ENCODE results near the gene EPS8L2. TPM values are rescaled to one million over a fixed set of nuclear protein-coding genes. Genes with fewer than 3 reads are reported as not detected.

Gene EPS8L2
- total and polyA plus RNA-seq, 10 donors, result 4.2 to 14.7 (median 7.3) TPM

- DNase-seq, result peak; percentile 81
- TF ChIP-seq POLR2AphosphoS5 (IDR thresholded peaks at IDR 0.05) (peak in 1 of 3 donors; percentile 2), POLR2A (IDR thresholded peaks at IDR 0.05) (no peak)
- H3K36me3 ChIP-seq, result no peaks in the 10 kb centered on the region
- 2 to 7% (median 2%) methylated on average over 28 to 53 of the region's 53 CpGs for WGBS, 5 donors
- H3K27ac ChIP-seq, result peak overlapping the region in 6 of 8 donors; percentile 20 to 73 (median 54)
- H3K9me3 ChIP-seq, result no peaks in the 10 kb centered on the region
- intact Hi-C loops (cut with DNase I; ENCODE audit: low total_unique reads), result loop anchor here (10.0 kb wide), 1 partner anchor 171 kb away; no protein-coding TSS in a partner anchor
- H3K27me3 ChIP-seq (replicated peaks in 1 of 7), result peaks cover 0 to 79% (median 30%) of the 10 kb centered on the region in 7 donors
- H3K4me1 ChIP-seq, result peaks cover 38 to 85% (median 57%) of the 10 kb centered on the region in 6 donors
- H3K4me3 ChIP-seq, result peak overlapping the region; percentile 21 to 69 (median 37)
Observed at GRCh38 chr11:725624-726202, 19.7 kb downstream of the EPS8L2 start.

- Histone ChIP-seq H3K27me3 (replicated peaks in 1 of 7) (peaks cover 0 to 70% (median 22%) of the 10 kb centered on the region in 7 donors), H3K36me3 (no peaks in the 10 kb centered on the region), H3K9me3 (no peaks in the 10 kb centered on the region), H3K4me1 (peaks cover 32 to 76% (median 49%) of the 10 kb centered on the region in 6 donors), H3K4me3 (peak overlapping the region; percentile 21 to 69 (median 37)), H3K27ac (peak overlapping the region in 6 of 8 donors; percentile 20 to 73 (median 54))
- intact Hi-C loops (cut with DNase I; ENCODE audit: low total_unique reads), result loop anchor here (10.0 kb wide), 1 partner anchor 172 kb away; no protein-coding TSS in a partner anchor
- 10 to 42% (median 14%) methylated on average over 13 to 61 of the region's 61 CpGs for WGBS, 5 donors
- TF ChIP-seq CTCF (IDR thresholded peaks at IDR 0.05 in 8 of 11, conservative IDR thresholded peaks at IDR 0.05 in 3 of 11), result no peak
- peak; percentile 45 to 74 (median 60) for TF ChIP-seq POLR2AphosphoS5 (IDR thresholded peaks at IDR 0.05)
- TF ChIP-seq POLR2A (IDR thresholded peaks at IDR 0.05), result no peak
- DNase-seq, result peak; percentile 94
Observed at GRCh38 chr11:726278-727220, 20.5 kb downstream of the EPS8L2 start.

GRCh38 chr11:727281-727701 lies 21.3 kb downstream of the EPS8L2 start:
- Histone ChIP-seq H3K27ac (peak overlapping the region in 2 of 8 donors; percentile 60 to 73), H3K36me3 (no peaks in the 10 kb centered on the region), H3K27me3 (replicated peaks in 1 of 7) (peaks cover 0 to 63% (median 15%) of the 10 kb centered on the region in 7 donors), H3K4me3 (peak overlapping the region in 1 of 8 donors; percentile 69), H3K4me1 (peaks cover 25 to 69% (median 42%) of the 10 kb centered on the region in 6 donors), H3K9me3 (no peaks in the 10 kb centered on the region)
- DNase-seq, result no peak
- intact Hi-C loops (cut with DNase I; ENCODE audit: low total_unique reads), result loop anchor here (10.0 kb wide), 1 partner anchor 172 kb away; no protein-coding TSS in a partner anchor
- WGBS, 5 donors, result 91 to 96% (median 93%) methylated on average over 12 of the region's 12 CpGs
- TF ChIP-seq POLR2A (IDR thresholded peaks at IDR 0.05) (no peak), CTCF (IDR thresholded peaks at IDR 0.05 in 8 of 11, conservative IDR thresholded peaks at IDR 0.05 in 3 of 11) (no peak), POLR2AphosphoS5 (IDR thresholded peaks at IDR 0.05) (no peak)

GRCh38 chr11:727859-728748 lies 22.1 kb downstream of the EPS8L2 start:
- peak; percentile 95 for DNase-seq
- no peaks in the 10 kb centered on the region for H3K9me3 ChIP-seq
- intact Hi-C loops (cut with DNase I; ENCODE audit: low total_unique reads), result loop anchor here (10.0 kb wide), 1 partner anchor 173 kb away; no protein-coding TSS in a partner anchor
- WGBS, 5 donors, result 25 to 49% (median 40%) methylated on average over 19 to 31 of the region's 31 CpGs
- TF ChIP-seq POLR2A (IDR thresholded peaks at IDR 0.05) (no peak), CTCF (IDR thresholded peaks at IDR 0.05 in 8 of 11, conservative IDR thresholded peaks at IDR 0.05 in 3 of 11) (peak; percentile 93 to 99 (median 97)), POLR2AphosphoS5 (IDR thresholded peaks at IDR 0.05) (peak; percentile 49 to 78 (median 63))
- H3K4me3 ChIP-seq, result peak overlapping the region in 1 of 8 donors; percentile 19
- H3K27ac ChIP-seq, result peak overlapping the region in 5 of 8 donors; percentile 51 to 88 (median 61)
- H3K36me3 ChIP-seq, result no peaks in the 10 kb centered on the region
- peaks cover 23 to 61% (median 36%) of the 10 kb centered on the region in 6 donors for H3K4me1 ChIP-seq
- peaks cover 0 to 55% (median 11%) of the 10 kb centered on the region in 7 donors for H3K27me3 ChIP-seq (replicated peaks in 1 of 7)

Measured in spleen (tissue), 11 donors.